Fibroblast of lung (primary cell): ENCODE data around the gene IL17REL. TPM values are rescaled to one million over a fixed set of nuclear protein-coding genes. Genes with fewer than 3 reads are reported as not detected.
A peak's percentile ranks its signal among the peaks of the same experiment; 100 is the strongest.

ENCODE experiments used
- DNase-seq, 2 donors: peaks; one replicate each; pipeline versions ENCODE4 v3.0.0 to v3.0.0-alpha.2; 2010; ENCODE audit warnings: low read depth in 2 of 2
- H2AFZ ChIP-seq: 2 replicates; pipeline ENCODE4 v1.5.1; 2012; ENCODE audit warnings: low read length, control low read depth, inconsistent platforms
- H3K27ac ChIP-seq: 2 replicates; pipeline ENCODE4 v1.5.1; 2011; ENCODE audit warnings: low read length, control low read depth; ENCODE audit not compliant: insufficient read depth
- H3K27me3 ChIP-seq: 2 replicates; pipeline ENCODE4 v1.5.1; 2011; ENCODE audit warnings: mild to moderate bottlenecking, low read length; ENCODE audit not compliant: control insufficient read depth, insufficient read depth
- H3K36me3 ChIP-seq: 2 replicates; pipeline ENCODE4 v1.5.1; 2011; ENCODE audit warnings: low read length; ENCODE audit not compliant: control insufficient read depth, insufficient read depth
- H3K4me1 ChIP-seq: 2 replicates; pipeline ENCODE4 v1.5.1; 2011; ENCODE audit warnings: low read length; ENCODE audit not compliant: control insufficient read depth, insufficient read depth; ENCODE audit errors: extremely low read depth
- H3K4me2 ChIP-seq: 2 replicates; pipeline ENCODE4 v1.5.1; 2011; ENCODE audit warnings: low read length, control low read depth; ENCODE audit not compliant: insufficient read depth; ENCODE audit errors: extremely low read depth
- H3K4me3 ChIP-seq, 4 experiments: fragments of 200-600 bp in 1 of 4; sonication (generic) in 1 of 4; replicated peaks in 1 of 4; 2 replicates each; pipeline ENCODE4 v1.5.1; 2011 to 2016; ENCODE audit warnings: low read length in 4 of 4, low read depth in 3 of 4, mild to moderate bottlenecking in 3 of 4, control low read depth in 2 of 4, inconsistent platforms in 1 of 4, mixed read lengths in 1 of 4; ENCODE audit not compliant: insufficient read depth in 1 of 4; ENCODE audit errors: control extremely low read depth in 1 of 4
- H3K79me2 ChIP-seq: 2 replicates; pipeline ENCODE4 v1.5.1; 2012; ENCODE audit warnings: mild to moderate bottlenecking, low read length, inconsistent platforms; ENCODE audit not compliant: control insufficient read depth, insufficient read depth
- H3K9ac ChIP-seq: 2 replicates; pipeline ENCODE4 v1.5.1; 2011; ENCODE audit warnings: mild to moderate bottlenecking, low read length, control low read depth; ENCODE audit not compliant: insufficient read depth
- H3K9me3 ChIP-seq: 2 replicates; pipeline ENCODE4 v1.5.1; 2012; ENCODE audit warnings: low read depth, low read length; ENCODE audit not compliant: control insufficient read depth, insufficient read depth
- H4K20me1 ChIP-seq: 2 replicates; pipeline ENCODE4 v1.5.1; 2011; ENCODE audit warnings: low read length; ENCODE audit not compliant: control insufficient read depth, insufficient read depth; ENCODE audit errors: extremely low read depth
- CTCF ChIP-seq, 2 donors: IDR thresholded peaks in 1 of 2; conservative IDR thresholded peaks in 1 of 2; 1 replicate in 1 of 2; 2 replicates in 1 of 2; pipeline ENCODE4 v1.5.1; 2011 to 2012; ENCODE audit warnings: low read length in 2 of 2, control low read depth in 1 of 2, inconsistent platforms in 1 of 2, low read depth in 1 of 2, mild to moderate bottlenecking in 1 of 2
- EZH2 ChIP-seq: IDR thresholded peaks from 2 replicates; pipeline ENCODE4 v1.5.1; 2012; ENCODE audit warnings: low read length, control low read depth, mild to moderate bottlenecking; ENCODE audit errors: missing control alignments
- polyA plus RNA-seq, 2 donors: library from polyadenylated mRNA; depleted of rRNA in 1 of 2; stranded (reverse) in 1 of 2; unstranded in 1 of 2; fragments of >200 nt; gene quantifications; 2 replicates each; pipeline ENCODE4 v1.2.1, GENCODE V29; 2011 to 2012; ENCODE audit warnings: missing spikeins in 1 of 2
- total RNA-seq: library from RNA; depleted of rRNA; stranded (reverse); fragments of >200 nt; gene quantifications from 2 replicates; pipeline ENCODE4 v1.2.1, GENCODE V29; 2014

Gene IL17REL
- total and polyA plus RNA-seq, 2 donors (not counting 1 experiment from before 2014, with no cell fraction given), result under 0.01 TPM; not detected in 1

GRCh38 chr22:49993649-49994360, 18.8 kb downstream of the IL17REL start:
- no peaks in the 10 kb centered on the region for H3K36me3 ChIP-seq
- no peaks in the 10 kb centered on the region for H3K79me2 ChIP-seq
- H3K4me1 ChIP-seq, result no peaks in the 10 kb centered on the region
- no peak for DNase-seq
- no peak overlapping the region for H3K9ac ChIP-seq
- H3K27ac ChIP-seq, result no peak overlapping the region
- H4K20me1 ChIP-seq, result no peaks in the 10 kb centered on the region
- no peaks in the 10 kb centered on the region for H3K9me3 ChIP-seq
- TF ChIP-seq CTCF (conservative IDR thresholded peaks at IDR 0.05 in 1 of 2, IDR thresholded peaks at IDR 0.05 in 1 of 2; ENCODE audit: low read depth in 1 of 2, low read length in 2 of 2) (no peak), EZH2 (no peak)
- H2AFZ ChIP-seq, result no peak overlapping the region
- no peaks in the 10 kb centered on the region for H3K27me3 ChIP-seq
- no peak overlapping the region for H3K4me3 ChIP-seq
- H3K4me2 ChIP-seq, result no peak overlapping the region

- no peaks in the 10 kb centered on the region for H4K20me1 ChIP-seq
- no peak overlapping the region for H2AFZ ChIP-seq
- no peak for TF ChIP-seq EZH2
- peak; percentile 53 to 66 for TF ChIP-seq CTCF (conservative IDR thresholded peaks at IDR 0.05 in 1 of 2, IDR thresholded peaks at IDR 0.05 in 1 of 2; ENCODE audit: low read depth in 1 of 2, low read length in 2 of 2)
- H3K4me1 ChIP-seq, result no peaks in the 10 kb centered on the region
- H3K9ac ChIP-seq, result no peak overlapping the region
- H3K4me3 ChIP-seq, result no peak overlapping the region
- peak; percentile 23 to 37 for DNase-seq
- no peaks in the 10 kb centered on the region for H3K36me3 ChIP-seq
- no peak overlapping the region for H3K4me2 ChIP-seq
- H3K9me3 ChIP-seq, result no peaks in the 10 kb centered on the region
- H3K27me3 ChIP-seq, result no peaks in the 10 kb centered on the region
- H3K27ac ChIP-seq, result no peak overlapping the region
- H3K79me2 ChIP-seq, result no peaks in the 10 kb centered on the region
Measured at GRCh38 chr22:49992921-49993648, 19.5 kb downstream of the IL17REL start.

GRCh38 chr22:49991907-49992533, 20.5 kb downstream of the IL17REL start:
- Histone ChIP-seq H3K9ac (no peak overlapping the region), H3K4me2 (no peak overlapping the region), H2AFZ (no peak overlapping the region), H3K27ac (no peak overlapping the region), H3K4me1 (no peaks in the 10 kb centered on the region), H3K4me3 (no peak overlapping the region), H3K79me2 (no peaks in the 10 kb centered on the region), H4K20me1 (no peaks in the 10 kb centered on the region), H3K9me3 (no peaks in the 10 kb centered on the region), H3K27me3 (no peaks in the 10 kb centered on the region), H3K36me3 (no peaks in the 10 kb centered on the region)
- no peak for DNase-seq
- TF ChIP-seq CTCF (conservative IDR thresholded peaks at IDR 0.05 in 1 of 2, IDR thresholded peaks at IDR 0.05 in 1 of 2; ENCODE audit: low read depth in 1 of 2, low read length in 2 of 2) (no peak), EZH2 (no peak)
